GM21576 (cell line): Measurements from ENCODE around the gene XIRP1.
A peak's percentile ranks its signal among the peaks of the same experiment; 100 is the strongest.

Experiments used
- ATAC-seq: cut with Tn5 transposase; IDR thresholded peaks from one replicate; pipeline ENCODE4 v1.9.1; 2021; ENCODE audit warnings: mild to moderate bottlenecking, moderate library complexity; ENCODE audit not compliant: unreplicated experiment

XIRP1 gene

GRCh38 chr3:39147711-39148434, 44.5 kb downstream of the XIRP1 start:
- ATAC-seq, result peak; percentile 30

GRCh38 chr3:39146611-39147591, 45.5 kb downstream of the XIRP1 start:
- ATAC-seq, result no peak

- no peak for ATAC-seq
Measured at GRCh38 chr3:39146083-39146501, 46.3 kb downstream of the XIRP1 start.

GRCh38 chr3:39144748-39145380, 47.5 kb downstream of the XIRP1 start:
- ATAC-seq, result no peak

- ATAC-seq, result no peak
Measured at GRCh38 chr3:39144095-39144747, 48.2 kb downstream of the XIRP1 start.

GRCh38 chr3:39143051-39143885, 49.1 kb downstream of the XIRP1 start:
- ATAC-seq, result no peak

GRCh38 chr3:39142067-39142466, 50.3 kb downstream of the XIRP1 start:
- ATAC-seq, result no peak

GRCh38 chr3:39141171-39141995, 51.0 kb downstream of the XIRP1 start:
- no peak for ATAC-seq

GRCh38 chr3:39140341-39140971, 51.9 kb downstream of the XIRP1 start:
- ATAC-seq, result no peak

- no peak for ATAC-seq
Measured at GRCh38 chr3:39139442-39139841, 53.0 kb downstream of the XIRP1 start.

GRCh38 chr3:39138804-39139415, 53.5 kb downstream of the XIRP1 start:
- no peak for ATAC-seq

GRCh38 chr3:39137991-39138803, 54.2 kb downstream of the XIRP1 start:
- ATAC-seq, result no peak

GRCh38 chr3:39137435-39137936, 54.9 kb downstream of the XIRP1 start:
- no peak for ATAC-seq

GRCh38 chr3:39136533-39137434, 55.6 kb downstream of the XIRP1 start:
- ATAC-seq, result no peak

- ATAC-seq, result no peak
Measured at GRCh38 chr3:39135170-39135805, 57.1 kb downstream of the XIRP1 start.

- ATAC-seq, result no peak
Measured at GRCh38 chr3:39134305-39134704, 58.1 kb downstream of the XIRP1 start.
